ENCODE measurements around the gene CHCHD3.

CHCHD3 gene

DNA sequence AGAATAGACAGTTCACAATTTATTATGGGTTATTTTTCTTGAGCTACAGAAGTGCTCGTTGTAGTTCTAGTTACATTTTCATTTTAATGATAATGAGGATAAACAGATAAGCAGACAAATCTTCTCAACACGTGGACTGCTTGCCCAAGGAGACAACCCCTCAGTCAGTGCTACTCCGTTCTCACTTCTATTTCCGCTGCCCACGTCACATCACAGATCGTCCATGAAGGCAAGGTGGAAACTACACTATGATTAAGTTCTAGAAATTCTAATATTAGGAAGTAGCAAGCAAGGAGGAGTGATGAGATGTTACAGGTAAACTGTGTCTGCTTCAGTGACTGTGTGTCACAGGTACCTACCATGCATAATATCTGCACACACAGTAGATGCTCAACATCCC lies 210.5 kb downstream of the CHCHD3 start:
- in situ Hi-C loops (cut with MboI; ENCODE audit: low sequenced_read_pairs), result no loop called here

DNA sequence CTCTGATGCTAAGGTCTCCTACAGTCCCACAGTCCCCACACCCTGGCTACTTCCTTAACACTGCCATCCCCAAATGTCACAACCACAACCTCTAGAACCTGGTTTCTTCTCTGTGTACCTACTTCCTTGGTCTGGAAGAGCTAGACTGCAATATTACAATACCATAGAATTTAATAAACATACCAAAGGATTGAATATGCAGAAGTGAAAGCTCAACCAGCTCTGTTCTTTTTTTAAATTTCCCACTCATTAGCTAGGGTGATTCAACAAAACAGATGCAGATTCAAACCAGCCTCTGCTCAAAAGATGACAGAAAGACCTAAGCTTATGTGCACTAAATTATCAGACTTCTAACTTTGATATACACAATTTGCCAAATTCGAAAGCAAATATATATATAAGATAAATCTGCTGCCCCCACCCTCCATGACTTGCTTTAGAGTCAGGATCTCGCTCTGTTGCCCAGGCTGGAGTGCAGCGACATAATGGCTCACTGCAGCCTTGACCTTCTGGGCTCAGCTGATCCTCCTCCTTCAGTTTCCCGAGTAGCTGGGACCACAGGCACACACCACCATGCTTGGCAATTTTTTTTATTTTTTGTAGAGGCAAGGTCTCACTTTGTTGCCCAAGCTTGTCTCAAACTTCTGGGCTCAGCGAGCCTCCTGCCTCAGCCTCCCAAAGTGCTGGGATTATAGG lies 212.6 kb downstream of the CHCHD3 start:
- in situ Hi-C loops (cut with MboI; ENCODE audit: low sequenced_read_pairs), result no loop called here

- in situ Hi-C loops (cut with MboI; ENCODE audit: low sequenced_read_pairs), result no loop called here
These were observed 215.3 kb downstream of the CHCHD3 start for GRCh38 chr7:132866551-132866950.

DNA sequence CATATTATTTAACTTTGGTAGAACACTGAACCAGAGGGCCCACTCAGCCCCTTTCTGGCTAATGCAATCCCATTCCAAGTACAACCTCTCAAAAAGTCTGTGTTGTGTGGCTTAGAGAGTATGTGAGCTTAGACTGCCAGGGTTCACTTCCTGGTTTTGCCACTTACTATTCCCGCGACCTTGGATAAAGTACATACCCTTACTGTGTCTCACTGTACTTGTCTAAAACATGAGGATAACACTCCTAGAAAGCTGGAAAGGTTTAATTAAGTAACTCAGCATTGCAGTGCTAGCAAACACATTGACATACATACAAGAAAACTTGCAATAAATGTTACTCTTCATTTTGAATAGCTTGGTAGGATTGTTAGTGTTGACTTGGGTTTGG lies 215.8 kb downstream of the CHCHD3 start:
- in situ Hi-C loops (cut with MboI; ENCODE audit: low sequenced_read_pairs), result no loop called here

DNA sequence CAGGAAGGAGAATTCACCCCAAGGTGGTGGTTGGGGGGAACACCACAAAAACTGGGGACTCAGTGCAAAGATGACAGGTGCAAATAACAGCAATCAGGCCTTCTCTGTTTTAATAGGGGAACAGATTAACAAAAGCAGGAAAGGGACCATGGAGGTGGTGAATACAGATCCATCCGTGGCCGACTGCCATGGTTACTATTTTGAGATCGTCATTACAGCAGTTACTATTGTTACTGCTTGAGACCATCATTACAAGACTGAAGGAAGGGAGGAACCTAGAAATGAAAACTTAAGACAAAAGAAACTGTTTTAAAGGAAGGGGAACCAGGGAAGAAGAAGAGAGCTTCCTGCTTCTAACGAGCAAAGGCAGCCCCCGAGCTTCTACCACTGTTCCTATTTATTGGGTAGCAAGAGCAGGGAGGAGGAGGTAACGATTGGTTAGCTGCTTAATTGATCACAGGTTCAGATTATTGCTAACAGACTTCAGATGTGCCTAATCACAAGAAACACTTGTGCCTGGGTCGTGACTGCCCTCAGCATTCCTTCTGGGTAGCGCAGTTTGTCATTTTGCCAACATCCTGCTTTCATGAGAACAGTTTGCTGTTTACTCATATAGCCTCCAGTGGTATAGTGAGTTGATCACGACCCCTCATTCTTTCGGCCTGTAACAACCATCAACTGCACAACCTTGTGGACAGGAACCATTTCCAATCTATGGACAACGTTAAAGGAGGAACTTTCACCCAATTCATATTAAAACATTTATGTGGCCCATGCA lies 216.3 kb downstream of the CHCHD3 start:
- in situ Hi-C loops (cut with MboI; ENCODE audit: low sequenced_read_pairs), result no loop called here

DNA sequence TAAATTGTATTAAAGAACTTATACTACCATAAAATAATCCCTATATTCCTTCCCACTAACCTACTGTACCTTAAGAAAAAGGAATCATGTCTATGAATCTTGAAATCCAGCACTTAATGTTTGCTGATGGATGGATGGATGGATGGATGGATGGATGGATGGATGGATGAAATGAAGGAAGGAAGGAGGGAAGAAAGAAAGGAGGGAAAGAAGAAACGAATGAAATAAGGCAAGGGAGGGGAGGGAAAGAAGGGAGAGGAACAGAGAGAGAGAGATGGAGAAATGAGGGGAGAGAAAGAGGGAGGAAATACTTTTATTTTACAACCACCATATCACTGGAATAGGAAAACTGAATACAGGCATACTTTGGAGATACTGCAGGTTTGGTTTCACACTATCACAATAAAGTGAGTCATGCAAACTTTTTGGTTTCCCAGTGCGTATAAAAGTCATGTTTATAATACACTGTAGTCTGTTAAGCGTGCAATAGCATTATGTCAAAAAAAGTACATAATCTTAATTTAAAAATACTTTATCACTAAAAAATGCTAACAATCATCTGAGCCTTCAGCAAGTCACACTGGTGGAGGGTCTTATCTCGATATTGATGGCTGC lies 219.8 kb downstream of the CHCHD3 start:
- in situ Hi-C loops (cut with MboI; ENCODE audit: low sequenced_read_pairs), result no loop called here

- in situ Hi-C loops (cut with MboI; ENCODE audit: low sequenced_read_pairs), result no loop called here
These were observed 220.5 kb downstream of the CHCHD3 start for GRCh38 chr7:132861424-132861823.

DNA sequence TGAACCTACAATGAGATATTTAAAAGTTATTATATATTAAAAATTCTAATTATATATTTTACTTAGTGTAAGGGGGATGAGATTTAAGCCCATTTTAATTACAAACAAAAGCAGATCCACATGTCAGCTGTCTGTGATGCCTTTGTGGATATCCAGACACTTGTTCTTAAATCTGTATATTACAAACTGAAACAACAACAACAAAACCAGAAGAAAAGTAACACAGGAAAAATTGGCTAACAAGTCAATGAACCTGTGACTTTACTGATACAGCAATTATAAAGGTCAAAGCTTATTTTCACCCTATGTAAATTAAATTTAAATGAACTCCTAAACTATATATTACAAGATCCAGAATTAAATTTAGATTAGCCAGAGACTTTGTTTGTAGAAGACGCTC lies 222.7 kb downstream of the CHCHD3 start:
- in situ Hi-C loops (cut with MboI; ENCODE audit: low sequenced_read_pairs), result no loop called here

- in situ Hi-C loops (cut with MboI; ENCODE audit: low sequenced_read_pairs), result no loop called here
These were observed 223.1 kb downstream of the CHCHD3 start for GRCh38 chr7:132858760-132859159.

DNA sequence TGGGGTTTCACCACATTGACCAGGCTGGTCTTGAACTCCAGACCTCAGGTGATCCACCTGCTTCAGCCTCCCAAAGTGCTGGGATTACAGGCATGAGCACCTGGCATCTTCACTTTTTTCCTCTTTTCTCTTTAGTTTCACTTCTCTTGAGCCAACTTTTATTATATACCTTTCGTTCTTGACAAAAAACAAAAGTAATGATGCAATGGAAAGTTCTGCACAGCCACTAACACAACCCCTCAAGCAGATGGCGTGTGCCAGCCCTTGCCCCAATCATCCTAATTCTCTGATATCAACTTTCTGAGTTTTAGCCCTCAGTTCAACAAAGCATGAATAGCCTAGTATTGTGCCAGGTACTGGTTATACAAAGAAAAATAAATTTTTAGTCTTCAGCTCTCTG lies 223.6 kb downstream of the CHCHD3 start:
- in situ Hi-C loops (cut with MboI; ENCODE audit: low sequenced_read_pairs), result no loop called here

GRCh38 chr7:132857703-132858102 lies 224.2 kb downstream of the CHCHD3 start:
- in situ Hi-C loops (cut with MboI; ENCODE audit: low sequenced_read_pairs), result no loop called here

DNA sequence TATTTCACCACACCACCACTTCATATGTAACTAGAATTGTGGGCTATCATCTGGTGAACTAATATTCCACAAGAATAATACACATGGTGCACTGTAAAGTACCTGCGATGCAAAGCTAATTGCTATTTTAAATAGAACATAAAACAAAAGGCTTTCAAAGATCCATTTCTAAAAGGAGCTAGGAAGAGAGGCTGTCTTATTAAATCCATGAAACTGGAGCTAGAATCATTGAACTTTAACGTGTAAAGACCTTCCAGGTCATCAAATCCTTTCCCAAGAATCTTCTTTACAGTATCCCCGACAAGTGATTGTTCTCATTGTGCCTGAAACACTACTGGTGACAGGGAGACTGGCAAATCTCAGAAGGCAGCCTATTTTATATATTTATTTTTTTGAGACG lies 224.9 kb downstream of the CHCHD3 start:
- in situ Hi-C loops (cut with MboI; ENCODE audit: low sequenced_read_pairs), result no loop called here

- in situ Hi-C loops (cut with MboI; ENCODE audit: low sequenced_read_pairs), result no loop called here
These were observed 225.5 kb downstream of the CHCHD3 start for GRCh38 chr7:132856416-132856815.

GRCh38 chr7:132855901-132856300 lies 226.0 kb downstream of the CHCHD3 start:
- in situ Hi-C loops (cut with MboI; ENCODE audit: low sequenced_read_pairs), result no loop called here

GRCh38 chr7:132854238-132854637 lies 227.7 kb downstream of the CHCHD3 start:
- in situ Hi-C loops (cut with MboI; ENCODE audit: low sequenced_read_pairs), result no loop called here

DNA sequence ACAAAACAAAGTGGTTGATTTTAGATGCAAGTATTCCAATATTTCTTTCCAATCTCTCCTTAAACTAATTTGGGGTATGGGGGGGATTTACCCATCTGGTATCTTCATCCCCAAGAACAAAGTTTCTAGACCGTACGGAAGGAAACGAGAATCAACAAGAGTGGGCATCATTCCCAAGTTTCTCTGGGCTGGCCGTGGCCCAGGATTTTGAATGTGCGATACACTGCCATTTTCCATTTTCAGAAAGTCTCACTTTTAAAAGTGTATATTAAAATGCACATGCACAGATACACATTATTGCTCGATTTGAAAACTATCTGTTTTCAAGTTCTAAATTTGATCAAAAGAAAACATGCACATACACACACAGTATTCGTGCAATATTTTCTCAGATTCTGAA lies 234.5 kb downstream of the CHCHD3 start:
- in situ Hi-C loops (cut with MboI; ENCODE audit: low sequenced_read_pairs), result no loop called here

GRCh38 chr7:132846086-132846485 lies 235.8 kb downstream of the CHCHD3 start:
- in situ Hi-C loops (cut with MboI; ENCODE audit: low sequenced_read_pairs), result no loop called here

- in situ Hi-C loops (cut with MboI; ENCODE audit: low sequenced_read_pairs), result no loop called here
These were observed 239.4 kb downstream of the CHCHD3 start for GRCh38 chr7:132842478-132842877.

- in situ Hi-C loops (cut with MboI; ENCODE audit: low sequenced_read_pairs), result no loop called here
These were observed 241.7 kb downstream of the CHCHD3 start for GRCh38 chr7:132840199-132840598.

DNA sequence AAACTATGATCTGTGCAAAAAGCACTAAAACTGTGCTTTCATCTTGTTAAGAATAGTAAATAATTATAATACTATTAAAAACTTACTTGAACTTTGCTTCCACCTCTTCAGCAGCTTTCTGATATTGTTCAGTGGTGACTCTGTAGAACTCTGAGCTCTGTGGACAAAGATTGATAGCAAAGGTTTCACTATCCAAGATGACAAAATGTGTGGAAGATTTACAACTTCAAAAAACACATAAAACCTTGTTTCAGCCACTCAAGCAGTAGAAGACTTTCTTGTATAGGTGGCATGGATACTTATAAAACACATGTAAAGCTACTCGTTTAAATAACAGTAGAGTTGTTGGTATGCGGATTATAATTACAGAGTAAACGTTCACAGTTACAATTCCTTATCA lies 243.6 kb downstream of the CHCHD3 start:
- in situ Hi-C loops (cut with MboI; ENCODE audit: low sequenced_read_pairs), result no loop called here

- in situ Hi-C loops (cut with MboI; ENCODE audit: low sequenced_read_pairs), result no loop called here
These were observed 244.4 kb downstream of the CHCHD3 start for GRCh38 chr7:132837529-132837928.

DNA sequence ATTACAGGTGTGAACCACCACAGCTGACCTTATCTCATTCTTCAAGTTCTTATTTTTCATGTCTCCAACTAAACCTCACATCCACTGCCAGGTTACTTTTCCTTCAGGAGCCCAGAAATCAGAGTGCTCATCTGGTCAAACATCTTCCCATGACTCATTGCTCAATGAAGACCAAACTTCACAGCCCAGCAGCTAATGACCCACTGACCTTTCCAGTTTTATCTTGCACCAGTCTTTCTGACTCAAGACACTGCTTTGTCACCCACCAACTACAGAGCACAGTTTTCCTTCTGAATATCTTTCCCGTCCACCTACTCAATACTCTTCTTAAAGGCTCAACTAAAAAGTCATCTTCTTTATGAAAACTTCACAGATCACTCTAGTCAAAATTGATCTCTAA lies 245.1 kb downstream of the CHCHD3 start:
- in situ Hi-C loops (cut with MboI; ENCODE audit: low sequenced_read_pairs), result no loop called here

Measured in hTERT RPE-1 (cell line).